ENCODE results near the gene MET. TPM values are rescaled to one million over a fixed set of nuclear protein-coding genes. Genes with fewer than 3 reads are reported as not detected.

MET gene
- total and polyA plus RNA-seq, 2 donors (not counting 1 experiment from before 2014, with no cell fraction given) = 33.4 to 44.4 TPM

GRCh38 chr7:116697152-116697551, 25.2 kb downstream of the MET start:
- no peaks in the 10 kb centered on the region for H3K27me3 ChIP-seq (ENCODE audit: control insufficient read depth, insufficient read depth, low read length)
- peaks cover 3% of the 10 kb centered on the region for H3K79me2 ChIP-seq (ENCODE audit: control insufficient read depth, insufficient read depth, low read length)

GRCh38 chr7:116697761-116698160, 25.8 kb downstream of the MET start:
- Histone ChIP-seq H3K4me1 (ENCODE audit: control insufficient read depth, extremely low read depth, insufficient read depth, low read length) (peaks cover 2% of the 10 kb centered on the region), H3K27me3 (ENCODE audit: control insufficient read depth, insufficient read depth, low read length) (no peaks in the 10 kb centered on the region), H3K9me3 (ENCODE audit: control insufficient read depth, insufficient read depth, low read depth, low read length) (no peaks in the 10 kb centered on the region), H4K20me1 (ENCODE audit: control insufficient read depth, extremely low read depth, insufficient read depth, low read length) (no peaks in the 10 kb centered on the region), H3K4me3 (replicated peaks in 1 of 4; ENCODE audit: control extremely low read depth in 1 of 4, insufficient read depth in 1 of 4, low read depth in 3 of 4, low read length in 4 of 4) (no peak overlapping the region), H3K27ac (ENCODE audit: insufficient read depth, low read length) (no peak overlapping the region), H3K36me3 (ENCODE audit: control insufficient read depth, insufficient read depth, low read length) (peaks cover 3% of the 10 kb centered on the region), H2AFZ (ENCODE audit: low read length) (no peak overlapping the region), H3K4me2 (ENCODE audit: extremely low read depth, insufficient read depth, low read length) (no peak overlapping the region), H3K9ac (ENCODE audit: insufficient read depth, low read length) (no peak overlapping the region), H3K79me2 (ENCODE audit: control insufficient read depth, insufficient read depth, low read length) (peaks cover 3% of the 10 kb centered on the region)
- DNase-seq (ENCODE audit: low read depth in 2 of 2) = peak in 1 of 2 donors; percentile 17
- TF ChIP-seq EZH2 (IDR thresholded peaks at IDR 0.05; ENCODE audit: low read length, missing control alignments) (no peak), CTCF (conservative IDR thresholded peaks at IDR 0.05 in 1 of 2, IDR thresholded peaks at IDR 0.05 in 1 of 2; ENCODE audit: low read depth in 1 of 2, low read length in 2 of 2) (no peak)

More at GRCh38 chr7:116697152-116697551, 25.2 kb downstream of the MET start:
- Histone ChIP-seq H3K4me3 (replicated peaks in 1 of 4; ENCODE audit: control extremely low read depth in 1 of 4, insufficient read depth in 1 of 4, low read depth in 3 of 4, low read length in 4 of 4) (no peak overlapping the region), H4K20me1 (ENCODE audit: control insufficient read depth, extremely low read depth, insufficient read depth, low read length) (no peaks in the 10 kb centered on the region), H2AFZ (ENCODE audit: low read length) (no peak overlapping the region), H3K4me1 (ENCODE audit: control insufficient read depth, extremely low read depth, insufficient read depth, low read length) (peaks cover 2% of the 10 kb centered on the region), H3K36me3 (ENCODE audit: control insufficient read depth, insufficient read depth, low read length) (peaks cover 3% of the 10 kb centered on the region), H3K4me2 (ENCODE audit: extremely low read depth, insufficient read depth, low read length) (no peak overlapping the region), H3K27ac (ENCODE audit: insufficient read depth, low read length) (no peak overlapping the region), H3K9me3 (ENCODE audit: control insufficient read depth, insufficient read depth, low read depth, low read length) (no peaks in the 10 kb centered on the region), H3K9ac (ENCODE audit: insufficient read depth, low read length) (no peak overlapping the region)
- no peak for TF ChIP-seq EZH2 (IDR thresholded peaks at IDR 0.05; ENCODE audit: low read length, missing control alignments)
- TF ChIP-seq CTCF (conservative IDR thresholded peaks at IDR 0.05 in 1 of 2, IDR thresholded peaks at IDR 0.05 in 1 of 2; ENCODE audit: low read depth in 1 of 2, low read length in 2 of 2) = no peak
- DNase-seq (ENCODE audit: low read depth in 2 of 2) = no peak

- DNase-seq (ENCODE audit: low read depth in 2 of 2) = no peak
- Histone ChIP-seq H3K9me3 (ENCODE audit: control insufficient read depth, insufficient read depth, low read depth, low read length) (no peaks in the 10 kb centered on the region), H3K4me3 (replicated peaks in 1 of 4; ENCODE audit: control extremely low read depth in 1 of 4, insufficient read depth in 1 of 4, low read depth in 3 of 4, low read length in 4 of 4) (no peak overlapping the region), H3K36me3 (ENCODE audit: control insufficient read depth, insufficient read depth, low read length) (peaks cover 3% of the 10 kb centered on the region), H3K9ac (ENCODE audit: insufficient read depth, low read length) (no peak overlapping the region), H3K27me3 (ENCODE audit: control insufficient read depth, insufficient read depth, low read length) (no peaks in the 10 kb centered on the region), H4K20me1 (ENCODE audit: control insufficient read depth, extremely low read depth, insufficient read depth, low read length) (no peaks in the 10 kb centered on the region), H3K4me2 (ENCODE audit: extremely low read depth, insufficient read depth, low read length) (no peak overlapping the region), H3K79me2 (ENCODE audit: control insufficient read depth, insufficient read depth, low read length) (peaks cover under 1% of the 10 kb centered on the region), H2AFZ (ENCODE audit: low read length) (no peak overlapping the region), H3K4me1 (ENCODE audit: control insufficient read depth, extremely low read depth, insufficient read depth, low read length) (no peaks in the 10 kb centered on the region), H3K27ac (ENCODE audit: insufficient read depth, low read length) (no peak overlapping the region)
- TF ChIP-seq CTCF (conservative IDR thresholded peaks at IDR 0.05 in 1 of 2, IDR thresholded peaks at IDR 0.05 in 1 of 2; ENCODE audit: low read depth in 1 of 2, low read length in 2 of 2) (no peak), EZH2 (IDR thresholded peaks at IDR 0.05; ENCODE audit: low read length, missing control alignments) (no peak)
These were observed 26.4 kb downstream of the MET start for GRCh38 chr7:116698396-116698795.

All from fibroblast of lung (primary cell).